Psoas muscle (tissue), 8 donors: Measurements from ENCODE around the gene B4GALNT1. TPM values are rescaled to one million over a fixed set of nuclear protein-coding genes. Genes with fewer than 3 reads are reported as not detected.
"Not testable (repeated sequence)": the region's sequence is repeated elsewhere in the genome, so short reads cannot be mapped to it uniquely, and the experiment has no call there.

Experiments used
- ATAC-seq, 4 donors: fragments of 200-7000 bp; cut with Tn5 transposase; one replicate each; pipeline ENCODE4 v1.9.1; 2020; ENCODE audit warnings: moderate library complexity in 3 of 4, mild to moderate bottlenecking in 2 of 4
- DNase-seq, 2 donors: peaks; one replicate each; pipeline ENCODE4 v3.0.0-alpha.2; 2020
- H3K27ac ChIP-seq: fragments of 200-600 bp; one replicate; pipeline ENCODE4 v1.8.0; 2022
- H3K27me3 ChIP-seq, 3 donors: fragments of 200-600 bp in 1 of 3; one replicate each; pipeline versions ENCODE4 v1.6.1 to v1.8.0; 2013 to 2022; ENCODE audit warnings: low read length in 2 of 3, mild to moderate bottlenecking in 2 of 3, moderate library complexity in 1 of 3; ENCODE audit not compliant: insufficient read depth in 3 of 3
- H3K36me3 ChIP-seq, 2 donors: fragments of 200-600 bp in 1 of 2; one replicate each; pipeline versions ENCODE4 v1.6.1 to v1.8.0; 2013 to 2022; ENCODE audit warnings: low read depth in 1 of 2, mild to moderate bottlenecking in 1 of 2, moderate library complexity in 1 of 2; ENCODE audit not compliant: insufficient read depth in 1 of 2
- H3K4me1 ChIP-seq: fragments of 200-600 bp; one replicate; pipeline ENCODE4 v1.8.0; 2022
- H3K4me3 ChIP-seq: fragments of 200-600 bp; one replicate; pipeline ENCODE4 v1.8.0; 2022; ENCODE audit warnings: mild to moderate bottlenecking
- H3K9me3 ChIP-seq: fragments of 200-600 bp; one replicate; pipeline ENCODE4 v1.8.0; 2022
- CTCF ChIP-seq: fragments of 200-600 bp; IDR thresholded peaks from one replicate; pipeline ENCODE4 v1.8.0; 2022; ENCODE audit warnings: antibody characterized with exemption
- WGBS, 3 donors: extraction: QIAGEN DNeasy Blood & Tissue Kit; methylation state at CpG; one replicate each; pipeline versions ENCODE4 v1.1.6 to v1.1.7; 2013; 5-methylcytosine and 5-hydroxymethylcytosine counted together
- intact Hi-C, 2 donors: fragments of 100-400 bp; cut with DNase I; formaldehyde crosslinking; loops; one replicate each; pipeline versions ENCODE4 v1.11.0 to v1.14.2; 2022
- polyA plus RNA-seq, 3 donors: library from polyadenylated mRNA; stranded (reverse); fragments of 200-250 nt; gene quantifications; one replicate each; pipeline ENCODE4 v1.2.3, GENCODE V29; 2013
- total RNA-seq, 4 donors: library from RNA; stranded (reverse); fragmentation: NEBNext Ultra II Directional in 2 of 4; extraction: Animal tissue kit (Norgen Biotek cat#: 25700) in 2 of 4; gene quantifications; one replicate each; pipeline versions ENCODE4 v1.2.1 to v1.2.4, GENCODE V29; 2021 to 2023
- donor health status: healthy with polysubstance abuse.
- donor health status: DM: no; HTN: no; CAD: no; lungs with moderate emphysema.
- donor health status: Bipolar disorder and iron deficiency.
- donor health status: healthy.
- donor health status: DM: yes; HTN: yes; CAD: no.
- donor health status: DM: no; HTN: no; CAD: no.
- donor health status: DM: no; HTN: no; CAD: no.
- donor health status: DM: yes; HTN: yes; CAD: no.

B4GALNT1 gene
- total and polyA plus RNA-seq, 7 donors = 8.2 to 46.7 (median 10.0) TPM

DNA sequence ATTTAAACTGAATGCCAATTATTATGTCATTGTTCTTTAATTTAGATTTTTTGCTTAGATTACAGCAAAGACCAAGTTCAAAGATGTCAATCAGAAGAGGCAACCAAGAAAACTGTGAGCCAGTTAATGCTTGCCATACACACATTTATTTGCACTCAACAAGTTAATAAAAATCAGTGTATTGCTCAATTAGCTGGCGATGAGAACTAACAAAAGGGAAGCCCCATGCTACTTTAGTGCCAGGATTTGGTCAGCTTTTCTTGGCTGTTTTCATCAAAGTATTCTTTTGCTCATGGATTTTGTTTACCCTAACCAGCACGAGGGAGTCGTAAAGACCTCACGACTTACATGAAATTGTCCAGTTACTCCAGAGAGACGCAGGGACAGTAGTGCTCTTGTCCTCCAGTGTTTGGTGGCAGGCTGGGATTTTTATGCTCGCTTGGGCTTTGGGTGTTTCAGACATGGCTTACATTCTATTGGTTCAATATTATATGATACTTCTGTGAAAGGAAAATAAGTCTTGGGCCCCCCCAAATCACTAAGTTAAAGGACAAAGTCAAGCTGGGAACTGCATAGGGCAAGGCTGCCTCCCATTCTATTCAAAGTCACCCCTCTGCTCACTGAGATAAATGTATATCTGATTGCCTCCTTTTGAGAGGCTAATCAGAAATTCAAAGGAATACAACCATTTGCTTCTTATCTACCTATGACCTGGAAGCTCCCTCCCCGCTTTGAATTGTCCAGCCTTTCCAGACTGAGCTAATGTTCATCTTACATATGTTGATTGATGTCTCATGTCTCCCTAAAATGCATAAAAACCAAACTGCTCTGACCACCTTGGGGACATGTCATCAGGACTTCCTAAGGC, 7.4 kb upstream of the B4GALNT1 start:
- H3K27ac ChIP-seq = no peak overlapping the region
- H3K4me3 ChIP-seq = no peak overlapping the region
- TF ChIP-seq CTCF = no peak
- 49 to 58% (median 55%) methylated on average over 7 of the region's 7 CpGs for WGBS, 3 donors
- intact Hi-C loops = no loop called here
- DNase-seq (no peak), ATAC-seq (no peak)
- H3K4me1 ChIP-seq = no peaks in the 10 kb centered on the region
- peaks cover 0 to 5% (median 2%) of the 10 kb centered on the region in 3 donors for H3K27me3 ChIP-seq
- H3K36me3 ChIP-seq = no peaks in the 10 kb centered on the region
- H3K9me3 ChIP-seq = no peaks in the 10 kb centered on the region

DNA sequence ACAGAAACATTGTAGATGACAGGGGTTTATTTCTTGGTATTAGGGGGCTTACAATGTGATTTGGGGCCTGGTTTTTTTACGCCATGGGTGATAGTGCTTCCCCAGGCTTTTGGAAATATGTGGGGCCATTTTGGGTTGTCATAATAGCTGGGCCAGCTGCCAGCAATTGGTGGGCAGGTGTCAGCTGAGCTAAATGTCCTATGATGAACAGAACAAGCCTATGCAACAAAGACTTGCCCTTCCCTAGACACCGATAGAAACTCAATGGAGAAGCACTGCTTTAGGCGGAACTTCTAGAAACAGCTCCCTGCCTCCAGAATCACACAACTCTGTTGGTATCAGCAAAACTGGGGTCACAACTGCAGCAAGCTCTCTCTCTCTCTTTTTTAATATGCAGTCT, 5.1 kb upstream of the B4GALNT1 start:
- DNase-seq = no peak
- intact Hi-C loops = no loop called here
- peaks cover 0 to 2% (median 0%) of the 10 kb centered on the region in 3 donors for H3K27me3 ChIP-seq
- no peak overlapping the region for H3K27ac ChIP-seq
- no peaks in the 10 kb centered on the region for H3K9me3 ChIP-seq
- no peaks in the 10 kb centered on the region for H3K4me1 ChIP-seq
- H3K4me3 ChIP-seq = no peak overlapping the region
- no peak for ATAC-seq
- H3K36me3 ChIP-seq = no peaks in the 10 kb centered on the region
- WGBS, 3 donors = 87 to 92% (median 89%) methylated on average over 3 of the region's 3 CpGs
- TF ChIP-seq CTCF = no peak

DNA sequence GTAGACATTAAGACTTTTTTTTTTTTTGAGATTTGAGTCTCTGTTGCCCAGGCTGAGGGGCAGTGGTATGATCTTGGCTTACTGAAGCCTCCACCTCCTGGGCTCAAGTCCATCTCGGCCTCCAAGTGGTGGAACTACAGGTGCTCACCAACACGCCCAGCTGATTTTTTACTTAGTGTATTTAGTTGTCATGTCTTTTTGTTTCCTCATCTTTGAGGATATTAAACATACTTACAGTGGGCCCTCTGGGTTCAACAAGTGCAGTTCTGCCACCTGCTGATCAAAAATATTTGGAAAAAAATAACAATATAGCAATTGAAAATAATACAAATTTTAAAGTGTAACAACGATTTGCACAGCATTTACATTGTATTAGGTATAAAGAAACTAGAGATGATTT, 4.4 kb upstream of the B4GALNT1 start:
- H3K9me3 ChIP-seq = no peaks in the 10 kb centered on the region
- H3K27me3 ChIP-seq = peaks cover 0 to 2% (median 0%) of the 10 kb centered on the region in 3 donors
- no peak for TF ChIP-seq CTCF

DNA sequence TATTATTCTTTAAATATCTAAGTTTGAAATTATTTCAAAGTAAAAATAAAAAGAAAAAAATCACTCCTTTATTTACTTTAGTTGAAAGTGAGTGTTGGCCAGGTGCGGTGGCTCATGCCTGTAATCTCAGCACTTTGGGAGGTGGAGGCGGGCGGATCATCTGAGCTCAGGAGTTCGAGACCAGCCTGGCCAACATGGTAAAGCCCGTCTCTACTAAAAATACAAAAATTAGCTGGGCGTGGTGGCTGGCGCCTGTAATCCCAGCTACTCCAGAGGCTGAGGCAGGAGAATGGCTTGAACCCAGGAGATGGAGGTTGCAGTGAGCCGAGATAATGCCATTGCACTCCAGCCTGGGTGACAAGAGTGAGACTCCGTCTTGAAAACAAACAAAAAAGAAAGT, 3.7 kb upstream of the B4GALNT1 start:
- H3K36me3 ChIP-seq, ATAC-seq, H3K27ac ChIP-seq, H3K4me3 ChIP-seq, DNase-seq, intact Hi-C loops, H3K9me3 ChIP-seq, H3K4me1 ChIP-seq, H3K27me3 ChIP-seq: not testable (repeated sequence)
- 75 to 83% (median 82%) methylated on average over 9 of the region's 9 CpGs for WGBS, 3 donors

More for the DNA sequence above, 4.4 kb upstream of the B4GALNT1 start:
- DNase-seq (no peak), ATAC-seq (no peak)
- WGBS, 3 donors = 66 to 71% (median 69%) methylated on average over 3 of the region's 3 CpGs
- intact Hi-C loops = no loop called here
- Histone ChIP-seq H3K27ac (no peak overlapping the region), H3K4me1 (no peaks in the 10 kb centered on the region), H3K36me3 (no peaks in the 10 kb centered on the region), H3K4me3 (no peak overlapping the region)

- peak in 1 of 2 donors; percentile 71 for DNase-seq
These were observed 686 bp downstream of the B4GALNT1 start for GRCh38 chr12:57632073-57632957.

More at GRCh38 chr12:57632073-57632957, 686 bp downstream of the B4GALNT1 start:
- peak; percentile 60 to 79 (median 68) for ATAC-seq
- H3K4me3 ChIP-seq = peak overlapping the region; percentile 84
- no peak for TF ChIP-seq CTCF
- WGBS, 3 donors = 1 to 3% (median 2%) methylated on average over 62 to 64 of the region's 67 CpGs
- peak overlapping the region; percentile 48 for H3K27ac ChIP-seq
- H3K27me3 ChIP-seq = peaks cover 0 to 11% (median 7%) of the 10 kb centered on the region in 3 donors
- peaks cover 0 to 35% of the 10 kb centered on the region in 2 donors for H3K36me3 ChIP-seq
- peaks cover 8% of the 10 kb centered on the region for H3K4me1 ChIP-seq
- no peaks in the 10 kb centered on the region for H3K9me3 ChIP-seq
- intact Hi-C loops = loop anchor here in 1 of 2 donors (2.0 kb wide), 1 partner anchor 50 kb away; no protein-coding TSS in a partner anchor
